ENCODE results near the gene RSAD1.

GRCh38 chr17:50453901-50454300 lies 24.8 kb upstream of the RSAD1 start:
- TF ChIP-seq, protein P1, sequence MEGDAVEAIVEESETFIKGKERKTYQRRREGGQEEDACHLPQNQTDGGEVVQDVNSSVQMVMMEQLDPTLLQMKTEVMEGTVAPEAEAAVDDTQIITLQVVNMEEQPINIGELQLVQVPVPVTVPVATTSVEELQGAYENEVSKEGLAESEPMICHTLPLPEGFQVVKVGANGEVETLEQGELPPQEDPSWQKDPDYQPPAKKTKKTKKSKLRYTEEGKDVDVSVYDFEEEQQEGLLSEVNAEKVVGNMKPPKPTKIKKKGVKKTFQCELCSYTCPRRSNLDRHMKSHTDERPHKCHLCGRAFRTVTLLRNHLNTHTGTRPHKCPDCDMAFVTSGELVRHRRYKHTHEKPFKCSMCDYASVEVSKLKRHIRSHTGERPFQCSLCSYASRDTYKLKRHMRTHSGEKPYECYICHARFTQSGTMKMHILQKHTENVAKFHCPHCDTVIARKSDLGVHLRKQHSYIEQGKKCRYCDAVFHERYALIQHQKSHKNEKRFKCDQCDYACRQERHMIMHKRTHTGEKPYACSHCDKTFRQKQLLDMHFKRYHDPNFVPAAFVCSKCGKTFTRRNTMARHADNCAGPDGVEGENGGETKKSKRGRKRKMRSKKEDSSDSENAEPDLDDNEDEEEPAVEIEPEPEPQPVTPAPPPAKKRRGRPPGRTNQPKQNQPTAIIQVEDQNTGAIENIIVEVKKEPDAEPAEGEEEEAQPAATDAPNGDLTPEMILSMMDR (IDR thresholded peaks at IDR 0.05), result no peak
- TF ChIP-seq POLR2A (IDR thresholded peaks at IDR 0.05) (no peak), POLR2AphosphoS5 (IDR thresholded peaks at IDR 0.05) (no peak)

Measured in suprapubic skin (tissue), 4 donors.